Epithelial cell of esophagus (primary cell): Measurements from ENCODE around the gene PPME1.

Source experiments
- DNase-seq: peaks from one replicate; pipeline ENCODE4 v3.0.0; 2010; ENCODE audit warnings: low read depth
- H3K4me3 ChIP-seq: 2 replicates; pipeline ENCODE4 v1.5.1; 2011; ENCODE audit warnings: mild to moderate bottlenecking, low read length, control low read depth
- CTCF ChIP-seq: IDR thresholded peaks from 2 replicates; pipeline ENCODE4 v1.5.1; 2011; ENCODE audit warnings: low read depth, mild to moderate bottlenecking, low read length, control low read depth, inconsistent platforms; ENCODE audit not compliant: insufficient read depth; ENCODE audit errors: missing control alignments

PPME1 gene

GRCh38 chr11:74142624-74143023 is 28.5 kb upstream of the PPME1 start:
- no peak overlapping the region for H3K4me3 ChIP-seq
- TF ChIP-seq CTCF: no peak
- peak; percentile 57 for DNase-seq

- no peak for TF ChIP-seq CTCF
- DNase-seq: no peak
- H3K4me3 ChIP-seq: no peak overlapping the region
These were observed 26.5 kb upstream of the PPME1 start for GRCh38 chr11:74144592-74144991.

- no peak for DNase-seq
- no peak overlapping the region for H3K4me3 ChIP-seq
- no peak for TF ChIP-seq CTCF
These were observed 23.7 kb upstream of the PPME1 start for GRCh38 chr11:74147199-74147929.

- H3K4me3 ChIP-seq: no peak overlapping the region
- no peak for TF ChIP-seq CTCF
- DNase-seq: no peak
These were observed 17.9 kb upstream of the PPME1 start for GRCh38 chr11:74153224-74153623.

- no peak for DNase-seq
- TF ChIP-seq CTCF: no peak
- no peak overlapping the region for H3K4me3 ChIP-seq
These were observed 16.3 kb upstream of the PPME1 start for GRCh38 chr11:74154620-74155281.

- peak; percentile 73 for DNase-seq
- no peak overlapping the region for H3K4me3 ChIP-seq
- no peak for TF ChIP-seq CTCF
These were observed 13.9 kb upstream of the PPME1 start for GRCh38 chr11:74157169-74157568.

- DNase-seq: no peak
- no peak for TF ChIP-seq CTCF
- H3K4me3 ChIP-seq: no peak overlapping the region
These were observed 11.4 kb upstream of the PPME1 start for GRCh38 chr11:74159642-74160041.
